ENCODE data around the gene PLEKHA7.

DNA sequence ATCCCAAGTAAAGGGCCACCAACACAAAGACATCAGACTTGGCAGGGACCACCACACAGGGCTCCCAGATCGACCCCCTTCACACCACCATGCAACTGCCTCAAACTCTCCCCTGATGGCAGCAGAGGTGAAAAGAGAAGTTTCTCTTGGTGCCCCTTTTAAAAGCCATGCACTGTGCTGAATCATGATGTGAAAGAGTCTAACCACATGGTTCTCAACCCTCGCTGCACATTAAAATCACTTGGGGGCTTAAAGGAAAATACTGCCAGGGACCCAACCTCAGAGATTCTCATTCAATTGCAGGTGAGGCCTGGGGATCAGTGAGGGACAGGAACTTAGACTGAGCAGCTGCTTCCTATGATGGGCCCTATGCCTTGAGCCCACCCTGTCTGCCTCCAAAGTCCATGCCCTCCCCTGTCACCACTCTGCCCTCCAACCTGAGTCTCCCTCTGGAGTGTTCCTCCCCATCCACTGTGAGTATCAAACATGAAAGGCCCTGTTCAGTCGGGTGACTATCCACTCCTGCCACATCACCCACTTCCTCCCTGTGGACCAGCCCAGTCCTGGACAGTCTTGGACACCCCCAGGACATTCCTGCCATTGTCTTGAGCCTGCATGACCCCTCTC lies 40.8 kb downstream of the PLEKHA7 start:
- TF ChIP-seq, protein P1, sequence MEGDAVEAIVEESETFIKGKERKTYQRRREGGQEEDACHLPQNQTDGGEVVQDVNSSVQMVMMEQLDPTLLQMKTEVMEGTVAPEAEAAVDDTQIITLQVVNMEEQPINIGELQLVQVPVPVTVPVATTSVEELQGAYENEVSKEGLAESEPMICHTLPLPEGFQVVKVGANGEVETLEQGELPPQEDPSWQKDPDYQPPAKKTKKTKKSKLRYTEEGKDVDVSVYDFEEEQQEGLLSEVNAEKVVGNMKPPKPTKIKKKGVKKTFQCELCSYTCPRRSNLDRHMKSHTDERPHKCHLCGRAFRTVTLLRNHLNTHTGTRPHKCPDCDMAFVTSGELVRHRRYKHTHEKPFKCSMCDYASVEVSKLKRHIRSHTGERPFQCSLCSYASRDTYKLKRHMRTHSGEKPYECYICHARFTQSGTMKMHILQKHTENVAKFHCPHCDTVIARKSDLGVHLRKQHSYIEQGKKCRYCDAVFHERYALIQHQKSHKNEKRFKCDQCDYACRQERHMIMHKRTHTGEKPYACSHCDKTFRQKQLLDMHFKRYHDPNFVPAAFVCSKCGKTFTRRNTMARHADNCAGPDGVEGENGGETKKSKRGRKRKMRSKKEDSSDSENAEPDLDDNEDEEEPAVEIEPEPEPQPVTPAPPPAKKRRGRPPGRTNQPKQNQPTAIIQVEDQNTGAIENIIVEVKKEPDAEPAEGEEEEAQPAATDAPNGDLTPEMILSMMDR (conservative IDR thresholded peaks at IDR 0.05): no peak
- TF ChIP-seq ZFX (IDR thresholded peaks at IDR 0.05): no peak
